ENCODE data around the gene FAM83F. TPM values are rescaled to one million over a fixed set of nuclear protein-coding genes. Genes with fewer than 3 reads are reported as not detected.

FAM83F gene
- total RNA-seq, 6 experiments from 2014 or later, result not detected

DNA sequence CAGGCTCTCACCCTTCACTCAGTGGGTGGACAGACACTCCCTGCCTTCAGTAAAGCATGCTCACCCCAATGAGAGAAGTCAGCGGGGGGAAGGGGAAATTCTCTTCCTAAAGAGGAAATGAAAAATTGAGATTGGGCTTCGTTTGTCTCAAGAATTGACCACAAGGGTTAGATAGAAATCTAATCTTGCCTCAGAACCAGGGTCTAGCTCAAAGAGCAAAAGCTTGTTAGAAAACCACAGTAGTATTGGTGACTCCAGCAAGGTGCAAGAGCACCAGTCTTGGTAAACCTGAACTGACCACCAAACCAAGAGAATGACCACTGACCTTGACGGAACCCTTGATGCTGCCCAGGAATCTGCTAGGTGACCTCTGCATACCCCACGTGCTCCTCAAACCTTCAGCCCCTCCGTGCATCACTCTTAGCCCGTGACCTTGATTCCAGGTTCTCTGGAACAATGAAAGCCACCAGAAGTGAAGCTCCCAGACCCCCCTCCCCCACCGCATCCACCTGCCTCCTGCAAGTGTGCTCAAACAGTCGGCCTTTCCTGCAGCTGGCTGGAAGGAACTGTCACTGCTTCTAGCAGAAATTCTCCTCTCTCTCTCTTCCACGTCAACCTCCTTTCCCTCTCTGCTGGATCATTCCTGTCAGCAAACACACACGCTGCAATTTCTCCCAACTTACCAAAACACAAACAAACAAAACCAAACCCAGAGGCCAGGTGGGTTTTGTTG lies 37.7 kb upstream of the FAM83F start:
- H3K27ac Mint-ChIP-seq, result no peak overlapping the region
- peaks cover 19% of the 10 kb centered on the region for H3K27me3 Mint-ChIP-seq (ENCODE audit: insufficient read depth)

DNA sequence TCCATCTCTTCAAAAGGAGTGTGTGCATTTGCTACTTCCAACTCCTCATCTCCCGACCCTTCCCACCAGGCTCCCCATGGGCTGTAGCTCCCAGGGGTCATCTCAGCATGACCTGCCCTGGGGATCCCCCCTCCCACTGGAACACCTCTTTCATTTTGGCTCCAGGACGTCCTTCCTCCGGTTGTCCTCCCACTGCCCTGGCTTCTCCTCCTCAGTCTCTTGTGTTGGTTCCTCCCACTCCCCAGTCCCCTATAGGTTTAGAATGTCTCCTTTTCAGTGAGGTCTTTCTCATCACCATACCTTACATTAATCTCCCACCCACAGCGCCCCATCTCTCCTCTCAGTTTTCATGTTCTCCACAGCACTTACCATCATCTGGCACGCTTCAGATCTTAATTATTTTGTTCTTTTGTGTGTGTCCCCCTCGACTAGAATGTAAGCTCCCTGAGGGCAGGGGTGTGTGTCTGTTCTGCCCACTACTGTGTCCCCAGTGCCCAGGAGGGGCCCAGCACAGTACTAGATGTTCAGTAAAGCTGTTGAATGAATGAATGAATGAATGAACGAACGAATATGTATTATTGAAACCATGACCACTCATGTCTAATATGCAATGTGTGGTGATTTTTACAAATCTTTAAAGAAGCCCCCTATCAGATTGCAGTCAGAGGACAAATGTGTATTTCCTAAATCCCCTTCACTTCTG lies 36.6 kb upstream of the FAM83F start:
- no peaks in the 10 kb centered on the region for H3K36me3 Mint-ChIP-seq (ENCODE audit: low read depth)

More for the DNA sequence above, 37.7 kb upstream of the FAM83F start:
- TF ChIP-seq, protein P1, sequence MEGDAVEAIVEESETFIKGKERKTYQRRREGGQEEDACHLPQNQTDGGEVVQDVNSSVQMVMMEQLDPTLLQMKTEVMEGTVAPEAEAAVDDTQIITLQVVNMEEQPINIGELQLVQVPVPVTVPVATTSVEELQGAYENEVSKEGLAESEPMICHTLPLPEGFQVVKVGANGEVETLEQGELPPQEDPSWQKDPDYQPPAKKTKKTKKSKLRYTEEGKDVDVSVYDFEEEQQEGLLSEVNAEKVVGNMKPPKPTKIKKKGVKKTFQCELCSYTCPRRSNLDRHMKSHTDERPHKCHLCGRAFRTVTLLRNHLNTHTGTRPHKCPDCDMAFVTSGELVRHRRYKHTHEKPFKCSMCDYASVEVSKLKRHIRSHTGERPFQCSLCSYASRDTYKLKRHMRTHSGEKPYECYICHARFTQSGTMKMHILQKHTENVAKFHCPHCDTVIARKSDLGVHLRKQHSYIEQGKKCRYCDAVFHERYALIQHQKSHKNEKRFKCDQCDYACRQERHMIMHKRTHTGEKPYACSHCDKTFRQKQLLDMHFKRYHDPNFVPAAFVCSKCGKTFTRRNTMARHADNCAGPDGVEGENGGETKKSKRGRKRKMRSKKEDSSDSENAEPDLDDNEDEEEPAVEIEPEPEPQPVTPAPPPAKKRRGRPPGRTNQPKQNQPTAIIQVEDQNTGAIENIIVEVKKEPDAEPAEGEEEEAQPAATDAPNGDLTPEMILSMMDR (IDR thresholded peaks at IDR 0.05), result no peak
- Mint-ChIP-seq H3K9me3 (no peaks in the 10 kb centered on the region), H3K36me3 (ENCODE audit: low read depth) (no peaks in the 10 kb centered on the region), H3K4me1 (ENCODE audit: low read depth) (peaks cover 30% of the 10 kb centered on the region), H3K4me3 (no peak overlapping the region)
- DNase-seq, result no peak

DNA sequence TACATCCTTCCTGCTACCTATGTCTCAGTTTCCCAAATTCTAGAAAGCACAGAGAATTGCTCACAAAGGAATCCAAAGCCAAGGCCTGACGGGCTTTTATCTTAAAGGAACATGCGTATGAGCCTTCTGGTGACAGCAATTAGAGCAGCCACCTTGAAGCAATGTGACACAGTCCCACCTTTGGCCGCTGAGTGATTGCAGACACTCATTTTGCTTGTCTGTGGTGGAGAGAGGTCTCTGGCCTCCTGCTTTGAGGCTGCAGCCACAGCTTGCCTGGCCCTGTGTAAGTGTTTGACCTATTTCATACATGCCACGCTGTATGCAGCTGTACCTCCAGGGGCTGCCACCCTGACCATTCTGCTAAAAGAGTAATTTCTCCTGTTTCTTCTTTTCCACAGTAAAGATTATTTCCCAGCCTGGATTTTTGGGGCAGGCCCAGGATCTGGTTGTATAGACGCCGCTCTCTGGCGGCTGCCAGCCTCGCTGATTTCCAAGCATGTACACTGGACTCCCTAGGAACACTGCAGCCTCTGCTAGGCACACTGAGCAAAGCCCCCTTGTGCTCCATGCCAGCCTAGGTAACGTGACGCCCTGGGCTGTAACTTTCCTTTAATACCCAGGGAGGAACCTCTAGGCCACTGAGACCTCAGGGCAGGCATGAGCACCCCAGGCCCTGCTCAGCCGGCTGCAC lies 35.7 kb upstream of the FAM83F start:
- Mint-ChIP-seq H3K36me3 (ENCODE audit: low read depth) (no peaks in the 10 kb centered on the region), H3K4me1 (ENCODE audit: low read depth) (peaks cover 30% of the 10 kb centered on the region), H3K27ac (no peak overlapping the region; the same call in 1 of the 2 replicates), H3K27me3 (ENCODE audit: insufficient read depth) (peaks cover 6% of the 10 kb centered on the region), H3K4me3 (no peak overlapping the region), H3K9me3 (no peaks in the 10 kb centered on the region)
- TF ChIP-seq, protein P1 (IDR thresholded peaks at IDR 0.05), result no peak
- DNase-seq, result no peak

More for the DNA sequence above, 36.6 kb upstream of the FAM83F start:
- H3K4me3 Mint-ChIP-seq, result no peak overlapping the region
- H3K27me3 Mint-ChIP-seq (ENCODE audit: insufficient read depth), result peaks cover 15% of the 10 kb centered on the region
- H3K9me3 Mint-ChIP-seq, result no peaks in the 10 kb centered on the region
- H3K27ac Mint-ChIP-seq, result no peak overlapping the region
- TF ChIP-seq, protein P1 (IDR thresholded peaks at IDR 0.05), result no peak
- peaks cover 30% of the 10 kb centered on the region for H3K4me1 Mint-ChIP-seq (ENCODE audit: low read depth)
- no peak for DNase-seq

DNA sequence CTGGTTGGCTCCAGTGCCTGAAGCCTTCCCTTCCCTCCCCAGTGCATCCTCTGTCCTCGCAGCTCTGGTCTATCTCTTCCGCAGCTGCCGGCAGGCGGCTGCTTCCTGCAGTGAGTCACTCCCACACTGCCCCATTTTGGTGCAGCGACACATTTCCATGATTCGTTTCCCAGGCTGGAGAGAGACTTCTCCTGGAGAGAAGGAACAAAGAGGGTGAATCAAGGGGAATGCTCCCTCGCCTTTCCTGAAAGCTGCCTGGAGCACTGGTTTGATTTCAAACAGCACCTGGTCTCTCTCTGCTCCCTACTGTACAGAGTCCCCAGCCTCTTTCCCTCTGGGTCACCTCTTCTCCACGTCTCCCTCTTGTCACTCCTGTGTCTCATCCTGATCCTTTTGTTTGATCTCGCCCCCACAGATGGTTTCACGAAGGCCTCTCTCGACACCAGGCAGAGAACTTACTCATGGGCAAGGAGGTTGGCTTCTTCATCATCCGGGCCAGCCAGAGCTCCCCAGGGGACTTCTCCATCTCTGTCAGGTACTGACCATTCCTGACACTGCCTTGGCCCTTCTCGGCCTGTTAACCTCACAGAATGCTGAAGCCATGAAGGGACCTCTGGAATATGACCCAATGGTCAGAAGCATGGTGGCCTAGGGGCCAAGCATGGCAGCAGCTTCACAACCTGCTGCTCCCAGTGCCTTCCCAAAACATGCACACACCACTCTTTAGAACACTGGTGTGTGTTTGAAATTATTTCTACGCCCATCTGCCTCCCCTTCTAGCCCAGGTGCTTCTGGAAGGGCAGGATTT lies 34.9 kb upstream of the FAM83F start, which contains the start of gene TMA7B:
Gene TMA7B (plus strand): TSS at position 758 of the 808 bp plus-strand sequence. CDS start 3,978 bp downstream, outside the sequence.
- Mint-ChIP-seq H3K27ac (peak within 1 kb of the TSS; percentile 94), H3K4me1 (ENCODE audit: low read depth) (peaks cover 30% of the 10 kb centered on the region), H3K9me3 (no peaks in the 10 kb centered on the region), H3K27me3 (ENCODE audit: insufficient read depth) (peaks cover 6% of the 10 kb centered on the region), H3K36me3 (ENCODE audit: low read depth) (no peaks in the 10 kb centered on the region), H3K4me3 (peak within 1 kb of the TSS; percentile 77)
- peak; percentile 58 for DNase-seq
- TF ChIP-seq, protein P1 (IDR thresholded peaks at IDR 0.05), result peak; percentile 59

All from HFFc6 (cell line).